GM13976 (cell line): ENCODE data around the gene THYN1.

Experiments used
- DNase-seq: peaks from one replicate; pipeline ENCODE4 v3.0.0; 2012; ENCODE audit warnings: low spot score
- CTCF ChIP-seq: IDR thresholded peaks from 2 replicates; pipeline ENCODE4 v1.5.1; 2012; ENCODE audit warnings: borderline replicate concordance, mild to moderate bottlenecking; ENCODE audit not compliant: insufficient read depth; ENCODE audit errors: extremely low read depth, missing control alignments, control extremely low read depth
- in situ Hi-C: fragments of 300-500 bp; cut with MboI; formaldehyde crosslinking; loops from one replicate; pipeline ENCODE4 v1.12.0; 2022; ENCODE audit warnings: low sequenced_read_pairs, mixed read lengths, inconsistent platforms; ENCODE audit not compliant: unreplicated experiment

Gene THYN1

GRCh38 chr11:134205729-134206128, 47.4 kb downstream of the THYN1 start:
- TF ChIP-seq CTCF: no peak
- DNase-seq: no peak

DNA sequence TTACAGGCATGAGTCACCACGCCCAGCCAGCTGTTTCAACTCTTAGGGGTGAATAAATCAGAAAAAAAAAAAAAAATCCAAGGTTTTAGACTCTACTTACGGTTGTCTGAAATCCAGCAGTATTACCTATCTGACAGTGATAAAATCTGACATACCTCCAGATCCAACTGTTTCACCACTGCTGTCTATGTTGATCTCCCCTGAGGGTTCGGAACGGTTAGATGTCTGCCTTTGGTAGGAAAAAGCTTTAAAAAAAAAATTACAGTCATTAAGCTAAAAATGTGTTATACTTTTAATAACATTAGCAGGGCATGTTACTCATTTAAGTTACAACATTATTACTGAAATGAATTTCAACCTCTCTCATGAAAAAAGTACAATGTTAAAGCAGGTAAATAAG, 50.5 kb downstream of the THYN1 start:
- in situ Hi-C loops: no loop called here
- TF ChIP-seq CTCF: no peak
- DNase-seq: no peak

More at GRCh38 chr11:134205729-134206128, 47.4 kb downstream of the THYN1 start:
- in situ Hi-C loops: no loop called here

DNA sequence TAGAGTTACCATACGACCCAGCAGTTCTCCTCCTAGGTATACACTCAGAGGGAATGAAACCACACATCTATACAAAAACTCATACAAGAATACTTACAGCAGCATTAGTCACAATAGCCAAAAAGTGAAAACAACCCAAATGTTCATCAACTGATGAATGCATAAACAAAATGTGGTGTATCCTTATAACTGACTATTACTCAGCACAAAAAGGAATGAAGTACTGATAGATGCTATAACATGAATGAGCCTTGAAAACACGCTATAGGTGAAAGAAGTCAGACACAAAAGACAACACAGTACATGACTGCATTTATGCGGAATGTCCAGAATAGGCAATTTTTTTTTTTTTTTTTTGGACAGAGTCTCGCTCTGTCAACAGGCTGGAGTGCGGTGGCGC, 52.5 kb downstream of the THYN1 start:
- in situ Hi-C loops: no loop called here
- no peak for TF ChIP-seq CTCF
- DNase-seq: no peak

- in situ Hi-C loops: no loop called here
- TF ChIP-seq CTCF: no peak
- no peak for DNase-seq
Observed at GRCh38 chr11:134199531-134199930, 53.6 kb downstream of the THYN1 start.
